ENCODE data around the gene DIAPH3.

The DIAPH3 gene

DNA sequence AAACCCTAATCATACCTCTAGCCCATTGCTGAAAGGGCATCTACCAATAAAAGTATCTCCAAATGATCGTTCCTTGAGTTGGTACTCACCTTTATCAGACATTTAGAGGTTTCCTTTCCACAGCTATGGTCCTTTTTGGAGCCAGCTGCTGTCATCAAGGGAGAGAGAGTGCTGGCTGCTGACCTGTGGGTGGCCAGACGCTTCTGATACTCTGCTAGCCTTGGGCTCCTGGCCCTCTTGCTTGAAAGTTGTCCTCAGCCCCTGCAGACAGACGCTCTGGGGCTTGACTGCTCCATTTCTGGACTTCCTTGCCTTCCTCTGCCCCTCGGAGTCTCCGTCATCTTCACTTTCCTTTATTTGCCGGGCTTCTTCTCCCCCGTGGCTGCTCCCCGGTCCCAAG lies 499.1 kb downstream of the DIAPH3 start:
- no peak for DNase-seq (ENCODE audit: extremely low spot score)
- ChIA-PET POLR2A (no interaction called here), CTCF (no interaction called here)
- TF ChIP-seq, protein P1, sequence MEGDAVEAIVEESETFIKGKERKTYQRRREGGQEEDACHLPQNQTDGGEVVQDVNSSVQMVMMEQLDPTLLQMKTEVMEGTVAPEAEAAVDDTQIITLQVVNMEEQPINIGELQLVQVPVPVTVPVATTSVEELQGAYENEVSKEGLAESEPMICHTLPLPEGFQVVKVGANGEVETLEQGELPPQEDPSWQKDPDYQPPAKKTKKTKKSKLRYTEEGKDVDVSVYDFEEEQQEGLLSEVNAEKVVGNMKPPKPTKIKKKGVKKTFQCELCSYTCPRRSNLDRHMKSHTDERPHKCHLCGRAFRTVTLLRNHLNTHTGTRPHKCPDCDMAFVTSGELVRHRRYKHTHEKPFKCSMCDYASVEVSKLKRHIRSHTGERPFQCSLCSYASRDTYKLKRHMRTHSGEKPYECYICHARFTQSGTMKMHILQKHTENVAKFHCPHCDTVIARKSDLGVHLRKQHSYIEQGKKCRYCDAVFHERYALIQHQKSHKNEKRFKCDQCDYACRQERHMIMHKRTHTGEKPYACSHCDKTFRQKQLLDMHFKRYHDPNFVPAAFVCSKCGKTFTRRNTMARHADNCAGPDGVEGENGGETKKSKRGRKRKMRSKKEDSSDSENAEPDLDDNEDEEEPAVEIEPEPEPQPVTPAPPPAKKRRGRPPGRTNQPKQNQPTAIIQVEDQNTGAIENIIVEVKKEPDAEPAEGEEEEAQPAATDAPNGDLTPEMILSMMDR (IDR thresholded peaks at IDR 0.05; ENCODE audit: control extremely low read depth, extremely low read depth, low read depth, missing control alignments): no peak

DNA sequence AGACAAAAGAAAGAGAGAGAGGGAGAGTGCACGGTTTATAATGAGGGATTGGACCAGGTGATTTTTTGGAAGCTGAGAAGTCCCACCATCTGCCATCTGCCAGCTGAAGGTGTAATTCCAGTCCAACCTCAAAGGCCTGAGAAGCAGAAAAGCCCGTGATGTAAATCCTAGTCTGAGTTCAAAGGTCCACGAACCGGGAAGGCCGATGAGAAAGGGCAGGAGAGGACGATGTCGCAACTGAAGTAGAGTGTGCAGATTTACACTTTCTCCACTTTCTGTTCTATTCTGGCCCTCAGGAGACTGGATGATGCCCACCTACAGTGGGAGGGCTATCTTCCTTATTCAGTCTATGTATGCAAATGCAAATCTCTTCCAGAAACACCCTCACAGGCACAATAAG lies 500.0 kb downstream of the DIAPH3 start:
- no peak for DNase-seq (ENCODE audit: extremely low spot score)
- TF ChIP-seq, protein P1 (IDR thresholded peaks at IDR 0.05; ENCODE audit: control extremely low read depth, extremely low read depth, low read depth, missing control alignments): no peak
- CTCF ChIA-PET: interaction anchor here (3.0 kb wide), 1 partner anchor 14 kb away, joined by 13 read pairs; no protein-coding TSS in a partner anchor
- POLR2A ChIA-PET: no interaction called here

DNA sequence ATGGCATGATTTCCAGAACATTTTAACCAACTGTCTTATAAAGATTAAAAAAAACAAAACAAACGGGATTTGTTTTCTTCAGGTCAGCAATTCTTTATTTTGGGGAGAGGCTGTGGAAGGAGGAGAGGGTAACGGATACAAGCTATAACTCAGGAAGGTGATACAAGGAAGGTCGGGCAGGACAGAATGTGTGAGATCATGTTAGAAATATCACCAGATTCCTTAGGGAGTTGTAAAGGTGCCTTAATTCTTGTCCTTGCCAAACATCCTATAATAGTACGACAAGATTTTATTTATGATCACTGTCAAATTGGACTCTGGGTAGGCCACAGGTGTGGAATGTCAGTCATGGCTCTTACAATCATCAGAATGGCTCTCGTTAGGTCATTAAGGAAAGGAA lies 503.1 kb downstream of the DIAPH3 start:
- TF ChIP-seq, protein P1 (IDR thresholded peaks at IDR 0.05; ENCODE audit: control extremely low read depth, extremely low read depth, low read depth, missing control alignments): no peak
- POLR2A ChIA-PET: no interaction called here
- CTCF ChIA-PET: no interaction called here
- no peak for DNase-seq (ENCODE audit: extremely low spot score)

- ChIA-PET CTCF (interaction anchor here (1.4 kb wide), 1 partner anchor 19 kb away, joined by 4 read pairs; no protein-coding TSS in a partner anchor), POLR2A (no interaction called here)
- TF ChIP-seq, protein P1 (IDR thresholded peaks at IDR 0.05; ENCODE audit: control extremely low read depth, extremely low read depth, low read depth, missing control alignments): no peak
- no peak for DNase-seq (ENCODE audit: extremely low spot score)
Measured at GRCh38 chr13:59659981-59660380, 503.7 kb downstream of the DIAPH3 start.

GRCh38 chr13:59658738-59659330 lies 504.9 kb downstream of the DIAPH3 start:
- POLR2A ChIA-PET: no interaction called here
- TF ChIP-seq, protein P1 (IDR thresholded peaks at IDR 0.05; ENCODE audit: control extremely low read depth, extremely low read depth, low read depth, missing control alignments): no peak
- CTCF ChIA-PET: interaction anchor here (1.1 to 1.4 kb wide), 3 partner anchors 16 to 248 kb away, joined by 4 to 5 read pairs (median 4); no protein-coding TSS in a partner anchor
- no peak for DNase-seq (ENCODE audit: extremely low spot score)

DNA sequence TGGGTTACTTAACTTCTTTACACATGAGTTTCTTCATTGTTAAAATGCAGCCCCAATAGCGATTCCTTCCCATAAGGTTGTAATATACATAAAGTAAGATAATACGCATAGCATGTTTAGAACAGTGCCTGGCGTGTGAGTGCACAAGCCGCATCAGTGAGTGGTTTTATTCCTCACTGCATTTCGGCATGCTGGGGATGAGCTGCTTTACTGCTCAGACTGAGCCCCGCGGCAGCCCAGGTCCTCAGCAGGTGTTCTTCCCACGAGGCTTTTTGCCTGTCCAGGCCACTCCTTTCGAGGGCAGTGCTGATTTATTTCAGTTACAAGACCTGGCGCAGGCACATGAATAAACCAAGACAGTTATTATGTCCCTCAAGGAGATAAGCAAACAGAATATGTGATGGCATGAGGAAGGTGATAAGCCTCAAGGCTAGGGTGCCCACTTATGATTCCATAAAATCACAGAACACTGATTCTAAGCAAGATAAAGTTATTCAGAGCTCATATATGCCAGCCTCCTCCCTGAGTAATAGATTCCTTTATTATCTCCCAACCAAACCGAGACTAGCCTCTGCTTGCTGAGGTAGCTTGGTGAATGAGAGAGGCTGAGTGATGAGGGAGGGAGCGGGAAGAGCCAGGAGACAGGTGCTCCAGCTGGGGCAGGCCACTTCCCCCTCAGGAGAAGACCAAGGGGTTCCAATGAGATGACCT lies 505.5 kb downstream of the DIAPH3 start:
- no peak for DNase-seq (ENCODE audit: extremely low spot score)
- ChIA-PET POLR2A (no interaction called here), CTCF (interaction anchor here (1.1 to 1.4 kb wide), 3 partner anchors 17 to 248 kb away, joined by 4 to 5 read pairs (median 4); no protein-coding TSS in a partner anchor)
- TF ChIP-seq, protein P1 (IDR thresholded peaks at IDR 0.05; ENCODE audit: control extremely low read depth, extremely low read depth, low read depth, missing control alignments): no peak

All from GM10248 (cell line).